Neuronal stem cell (in vitro differentiated cells): Measurements from ENCODE around the gene SAP25.
A peak's percentile ranks its signal among the peaks of the same experiment; 100 is the strongest.

ENCODE experiments used
- DNase-seq: peaks from one replicate; pipeline ENCODE4 v3.0.0-alpha.2; 2013; ENCODE audit warnings: low spot score
- H2AFZ ChIP-seq: one replicate; pipeline ENCODE4 v1.6.1; 2013; ENCODE audit warnings: mild to moderate bottlenecking, low read length, inconsistent platforms
- H2AK5ac ChIP-seq: 2 replicates; pipeline ENCODE4 v1.6.1; 2013; ENCODE audit warnings: low read depth, mild to moderate bottlenecking, inconsistent platforms, low read length, moderate library complexity, mixed read lengths
- H2BK120ac ChIP-seq: 2 replicates; pipeline ENCODE4 v1.6.1; 2013; ENCODE audit warnings: low read depth, mild to moderate bottlenecking, inconsistent platforms, low read length, moderate library complexity, mixed read lengths
- H2BK12ac ChIP-seq: one replicate; pipeline ENCODE4 v1.6.1; 2013; ENCODE audit warnings: low read length, inconsistent platforms
- H2BK15ac ChIP-seq: 2 replicates; pipeline ENCODE4 v1.6.1; 2013; ENCODE audit warnings: mild to moderate bottlenecking, low read length, inconsistent platforms, mixed read lengths
- H2BK5ac ChIP-seq: one replicate; pipeline ENCODE4 v1.6.1; 2013; ENCODE audit warnings: inconsistent platforms, mild to moderate bottlenecking, low read length, moderate library complexity
- H3K14ac ChIP-seq: one replicate; pipeline ENCODE4 v1.6.1; 2013; ENCODE audit warnings: low read length, inconsistent platforms
- H3K18ac ChIP-seq: 2 replicates; pipeline ENCODE4 v1.6.1; 2013; ENCODE audit warnings: low read length, inconsistent platforms
- H3K23ac ChIP-seq: 2 replicates; pipeline ENCODE4 v1.6.1; 2013; ENCODE audit warnings: low read depth, mild to moderate bottlenecking, mixed read lengths, low read length, inconsistent platforms; ENCODE audit not compliant: poor library complexity
- H3K27ac ChIP-seq: replicated peaks from 3 replicates; pipeline ENCODE4 v1.5.1; 2013; ENCODE audit warnings: low read length, inconsistent platforms
- H3K27me3 ChIP-seq, 3 experiments: 2 replicates each; pipeline ENCODE4 v1.6.1; 2013; ENCODE audit warnings: low read length in 3 of 3, mild to moderate bottlenecking in 2 of 3, inconsistent platforms in 1 of 3, low read depth in 1 of 3, mixed read lengths in 1 of 3, moderate library complexity in 1 of 3; ENCODE audit not compliant: control insufficient read depth in 3 of 3, insufficient read depth in 3 of 3
- H3K36me3 ChIP-seq, 2 donors: replicated peaks in 1 of 2; 2 replicates each; pipeline ENCODE4 v1.6.1; 2013; ENCODE audit warnings: low read length in 2 of 2; ENCODE audit not compliant: control insufficient read depth in 2 of 2, insufficient read depth in 2 of 2
- H3K4ac ChIP-seq: 2 replicates; pipeline ENCODE4 v1.6.1; 2013; ENCODE audit warnings: inconsistent platforms, mild to moderate bottlenecking, low read length, moderate library complexity
- H3K4me1 ChIP-seq, 2 donors: 1 replicate in 1 of 2; 2 replicates in 1 of 2; pipeline ENCODE4 v1.6.1; 2013; ENCODE audit warnings: low read length in 2 of 2, low read depth in 1 of 2; ENCODE audit not compliant: control insufficient read depth in 2 of 2, insufficient read depth in 1 of 2
- H3K4me2 ChIP-seq: one replicate; pipeline ENCODE4 v1.6.1; 2013; ENCODE audit warnings: mild to moderate bottlenecking, low read length, inconsistent platforms; ENCODE audit not compliant: insufficient read depth, poor library complexity, severe bottlenecking
- H3K4me3 ChIP-seq, 2 donors: 2 replicates each; pipeline ENCODE4 v1.5.1; 2013; ENCODE audit warnings: low read length in 2 of 2, mild to moderate bottlenecking in 2 of 2, inconsistent platforms in 1 of 2, moderate library complexity in 1 of 2
- H3K79me1 ChIP-seq: one replicate; pipeline ENCODE4 v1.6.1; 2013; ENCODE audit warnings: low read depth, mild to moderate bottlenecking, inconsistent platforms, low read length, moderate library complexity
- H3K9ac ChIP-seq: one replicate; pipeline ENCODE4 v1.6.1; 2013; ENCODE audit warnings: mild to moderate bottlenecking, low read depth, low read length, inconsistent platforms; ENCODE audit not compliant: poor library complexity
- H3K9me3 ChIP-seq, 2 donors: replicated peaks in 1 of 2; 2 replicates each; pipeline versions ENCODE3 to v1.6.1; 2013; ENCODE audit warnings: low read length in 2 of 2, mild to moderate bottlenecking in 2 of 2, inconsistent platforms in 1 of 2, low read depth in 1 of 2, mixed read lengths in 1 of 2, moderate library complexity in 1 of 2; ENCODE audit not compliant: control insufficient read depth in 2 of 2, insufficient read depth in 1 of 2
- H4K8ac ChIP-seq: one replicate; pipeline ENCODE4 v1.6.1; 2013; ENCODE audit warnings: low read depth, mild to moderate bottlenecking, inconsistent platforms, low read length, moderate library complexity
- H4K91ac ChIP-seq: one replicate; pipeline ENCODE4 v1.6.1; 2013; ENCODE audit warnings: low read length, low read depth, mild to moderate bottlenecking, inconsistent platforms; ENCODE audit not compliant: poor library complexity
- WGBS, 2 donors: extraction: QIAGEN DNeasy Blood & Tissue Kit; methylation state at CpG; one replicate each; pipeline ENCODE4 v1.1.7; 2013; ENCODE audit warnings: missing lambda C conversion rate in 2 of 2, mixed read lengths in 1 of 2; ENCODE audit not compliant: insufficient read length in 2 of 2, insufficient replicate concordance in 1 of 2; ENCODE audit errors: extremely low coverage in 2 of 2; 5-methylcytosine and 5-hydroxymethylcytosine counted together

The SAP25 gene

DNA sequence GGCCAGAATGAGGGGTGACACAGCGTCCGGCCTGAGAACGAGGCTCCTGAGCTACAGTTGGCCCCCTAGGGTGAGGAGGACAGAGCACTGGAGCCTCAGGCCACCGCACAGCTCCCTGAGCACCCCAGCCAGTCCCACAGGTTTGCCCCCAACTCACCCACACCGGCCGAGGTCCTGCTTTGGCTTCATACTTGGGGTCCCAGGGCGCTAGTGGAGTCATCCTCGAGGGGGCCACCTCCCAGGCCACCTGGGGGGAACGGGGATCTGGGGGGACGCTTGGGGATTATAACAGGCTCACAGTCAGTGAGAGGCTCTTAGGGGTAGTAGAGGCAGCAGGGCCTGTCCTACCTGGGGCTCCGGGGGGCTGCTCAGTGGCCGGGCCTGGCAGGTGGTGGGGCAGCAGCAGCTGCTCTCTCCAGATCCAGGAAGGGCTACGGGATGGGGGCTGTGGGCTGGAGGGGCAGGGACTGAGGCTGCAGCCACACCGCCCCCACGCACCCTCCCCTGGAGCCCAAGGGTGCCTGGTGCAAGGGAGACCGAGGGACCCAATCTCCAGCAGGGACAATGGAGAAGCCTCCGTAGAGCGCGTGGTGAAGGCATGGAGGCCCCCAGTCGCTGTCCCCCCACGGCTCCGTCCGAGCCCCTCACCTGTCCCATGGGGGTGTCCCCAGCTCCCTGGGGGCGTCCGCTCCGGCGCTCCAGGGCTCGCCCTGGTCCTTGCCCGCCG lies 588 bp downstream of the SAP25 start:
- H3K4me1 ChIP-seq: peaks cover 29 to 38% of the 10 kb centered on the region in 2 donors
- no CpG with 5 or more reads among the region's 30 CpGs for WGBS, 2 donors

DNA sequence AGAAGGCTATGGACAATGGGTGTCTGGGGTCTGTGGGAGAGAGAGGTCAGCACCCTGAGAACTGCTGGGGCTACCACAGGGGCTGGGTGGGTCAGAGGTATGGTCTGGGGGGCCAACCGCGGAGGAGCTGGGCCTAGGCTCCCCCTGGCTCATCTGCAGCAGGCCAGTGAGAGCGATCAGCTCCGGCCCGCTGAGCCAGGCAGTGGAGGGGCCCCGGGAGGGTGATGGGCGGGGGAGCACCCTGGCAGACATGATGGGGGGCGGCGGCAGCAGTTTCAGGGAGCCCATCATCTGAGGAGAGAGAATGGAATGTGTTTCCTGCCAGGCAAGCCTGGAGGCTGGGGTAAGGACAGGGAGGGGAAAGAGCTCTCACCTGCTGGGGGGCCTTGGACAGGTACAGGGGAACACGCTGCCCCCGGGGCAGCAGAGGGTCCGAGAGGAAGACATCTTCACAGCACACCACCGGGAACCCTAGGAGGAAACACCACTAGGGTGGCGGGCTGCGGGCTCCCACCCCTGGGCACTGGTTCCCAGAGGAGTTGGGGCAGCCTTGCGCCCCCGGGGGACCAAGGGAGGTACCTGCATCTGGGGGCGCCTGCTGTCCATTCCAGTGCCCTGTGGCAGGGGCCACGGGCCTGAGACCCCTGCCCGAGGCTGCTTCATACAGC lies 1.3 kb downstream of the SAP25 start:
- no peak for DNase-seq
- peak overlapping the region; percentile 80 for H3K23ac ChIP-seq
- no peak overlapping the region for H3K4me2 ChIP-seq
- no peak overlapping the region for H2BK5ac ChIP-seq
- H4K8ac ChIP-seq: no peak overlapping the region
- WGBS, 2 donors: no CpG with 5 or more reads among the region's 20 CpGs
- H3K79me1 ChIP-seq: peaks cover 5% of the 10 kb centered on the region
- no peak overlapping the region for H2BK12ac ChIP-seq
- H2BK15ac ChIP-seq: peak overlapping the region; percentile 92
- H3K27me3 ChIP-seq: peaks cover 0 to 13% (median 0%) of the 10 kb centered on the region in 3 experiments
- H4K91ac ChIP-seq: no peak overlapping the region
- no peak overlapping the region for H3K27ac ChIP-seq
- no peak overlapping the region for H2AFZ ChIP-seq
- H3K36me3 ChIP-seq: peaks cover 14 to 24% of the 10 kb centered on the region in 2 donors
- H2BK120ac ChIP-seq: no peak overlapping the region
- no peak overlapping the region for H3K4me3 ChIP-seq
- H3K9me3 ChIP-seq: peaks cover 0 to 2% of the 10 kb centered on the region in 2 donors
- H3K9ac ChIP-seq: no peak overlapping the region
- peaks cover 29 to 45% of the 10 kb centered on the region in 2 donors for H3K4me1 ChIP-seq
- no peak overlapping the region for H3K4ac ChIP-seq
- H3K18ac ChIP-seq: peak overlapping the region; percentile 71
- peak overlapping the region; percentile 8 for H3K14ac ChIP-seq
- H2AK5ac ChIP-seq: peak overlapping the region; percentile 70

More for the DNA sequence above, 588 bp downstream of the SAP25 start:
- H3K9ac ChIP-seq: no peak overlapping the region
- peaks cover 0 to 13% (median 0%) of the 10 kb centered on the region in 3 experiments for H3K27me3 ChIP-seq
- no peak overlapping the region for H2BK5ac ChIP-seq
- no peak overlapping the region for H2BK15ac ChIP-seq
- no peak overlapping the region for H4K8ac ChIP-seq
- no peak overlapping the region for H4K91ac ChIP-seq
- peaks cover 5% of the 10 kb centered on the region for H3K79me1 ChIP-seq
- H3K18ac ChIP-seq: peak overlapping the region; percentile 38
- H3K4ac ChIP-seq: no peak overlapping the region
- H3K27ac ChIP-seq: no peak overlapping the region
- H2BK12ac ChIP-seq: peak overlapping the region; percentile 41
- peaks cover 0 to 2% of the 10 kb centered on the region in 2 donors for H3K9me3 ChIP-seq
- no peak overlapping the region for H3K4me2 ChIP-seq
- H3K14ac ChIP-seq: peak overlapping the region; percentile 38
- peak overlapping the region; percentile 70 for H2AK5ac ChIP-seq
- no peak overlapping the region for H2AFZ ChIP-seq
- H3K23ac ChIP-seq: peak overlapping the region; percentile 85
- peaks cover 19 to 31% of the 10 kb centered on the region in 2 donors for H3K36me3 ChIP-seq
- no peak for DNase-seq
- H3K4me3 ChIP-seq: no peak overlapping the region
- H2BK120ac ChIP-seq: no peak overlapping the region

GRCh38 chr7:100571829-100572116 lies 1.9 kb downstream of the SAP25 start:
- Histone ChIP-seq H3K4ac (no peak overlapping the region), H2BK15ac (peak overlapping the region; percentile 2), H3K9ac (no peak overlapping the region), H4K91ac (no peak overlapping the region), H3K9me3 (peaks cover 0 to 2% of the 10 kb centered on the region in 2 donors), H3K27ac (no peak overlapping the region), H3K4me3 (no peak overlapping the region), H3K14ac (no peak overlapping the region), H3K36me3 (peaks cover 14 to 21% of the 10 kb centered on the region in 2 donors), H3K4me1 (peaks cover 29 to 50% of the 10 kb centered on the region in 2 donors), H3K79me1 (peaks cover 5% of the 10 kb centered on the region), H2AFZ (no peak overlapping the region), H2BK5ac (no peak overlapping the region), H2BK12ac (no peak overlapping the region), H2BK120ac (no peak overlapping the region), H3K27me3 (peaks cover 0 to 13% (median 0%) of the 10 kb centered on the region in 3 experiments), H4K8ac (no peak overlapping the region), H2AK5ac (peak overlapping the region; percentile 58), H3K23ac (no peak overlapping the region), H3K4me2 (no peak overlapping the region), H3K18ac (peak overlapping the region; percentile 62)
- DNase-seq: no peak
- WGBS, 2 donors: no CpG with 5 or more reads among the region's 2 CpGs
